ENCODE data around the gene PTGER1.

GRCh38 chr19:14440049-14440448, 35.1 kb downstream of the PTGER1 start:
- TF ChIP-seq CTCF (IDR thresholded peaks at IDR 0.05; ENCODE audit: low read depth, low read length, poor library complexity, severe bottlenecking) = no peak
- TF ChIP-seq EZH2phosphoT487 (IDR thresholded peaks at IDR 0.05; ENCODE audit: borderline replicate concordance, low read length) = no peak
